HCT116 (cell line): Measurements from ENCODE around the gene KLK12. TPM values are rescaled to one million over a fixed set of nuclear protein-coding genes. Genes with fewer than 3 reads are reported as not detected.

Experiments used
- ATAC-seq: fragments of 200-7000 bp; cut with Tn5 transposase; 2 replicates; pipeline ENCODE4 v1.9.1; 2020; ENCODE audit warnings: mild to moderate bottlenecking, moderate library complexity
- BruUV-seq: library from RNA; stranded (reverse); fragments of 400-500 nt; replicated peaks from 2 replicates; lab custom pipeline; 2021; lab: Mats Ljungman, UMichigan
- CTCF ChIA-PET: fragments of 300-600 bp; sonication (Branson Sonifier 250); formaldehyde crosslinking; loops from one replicate; lab custom pipeline; 2021; ENCODE audit warnings: antibody characterized with exemption; lab: Charles Lee
- POLR2A ChIA-PET: fragments of 300-600, 350-600 bp; sonication (Branson Sonifier 250); formaldehyde crosslinking; loops from one replicate; lab custom pipeline; 2021; ENCODE audit warnings: antibody characterized with exemption; lab: Charles Lee
- RAD21 ChIA-PET, 2 experiments: fragments of 300-600 bp; sonication (Branson Sonifier 250); formaldehyde crosslinking; loops; one replicate each; lab custom pipeline; 2023; ENCODE audit warnings: low total read pairs in 2 of 2; ENCODE audit not compliant: uncharacterized antibody in 2 of 2, unreplicated experiment in 2 of 2, low non-redundant PET in 1 of 2; lab: Charles Lee
- DNase-seq: peaks from one replicate; pipeline ENCODE4 v3.0.0-alpha.2; 2010; ENCODE audit warnings: low read depth, low spot score
- H2AFZ ChIP-seq: fragments of 200-600 bp; shearing (Covaris generic), sonication (generic); 2 replicates; pipeline ENCODE4 v1.6.1; 2017; ENCODE audit warnings: low read depth, mixed run types, mixed read lengths, antibody characterized with exemption, low read length; ENCODE audit not compliant: poor library complexity, severe bottlenecking
- H3K27ac ChIP-seq: 2 replicates; pipeline ENCODE4 v1.5.1; 2012; ENCODE audit warnings: low read depth, low read length
- H3K27me3 ChIP-seq: fragments of 200-600 bp; sonication (generic); 2 replicates; pipeline ENCODE4 v1.6.1; 2016; ENCODE audit warnings: mixed run types, low read length, mixed read lengths; ENCODE audit not compliant: insufficient read depth
- H3K36me3 ChIP-seq, 2 experiments: fragments of 200-500 bp in 1 of 2; fragments of 200-600 bp in 1 of 2; sonication (Bioruptor generic) in 1 of 2; sonication (generic) in 1 of 2; 2 replicates each; pipeline versions ENCODE4 v1.5.1 to v1.6.1; 2014 to 2016; ENCODE audit warnings: low read length in 2 of 2, inconsistent platforms in 1 of 2, mixed read lengths in 1 of 2, mixed run types in 1 of 2; ENCODE audit not compliant: insufficient read depth in 2 of 2, control insufficient read depth in 1 of 2
- H3K4me1 ChIP-seq, 2 experiments: fragments of 200-600 bp in 1 of 2; sonication (generic) in 1 of 2; 2 replicates each; pipeline versions ENCODE4 v1.5.1 to v1.6.1; 2012 to 2017; ENCODE audit warnings: low read length in 2 of 2, inconsistent platforms in 1 of 2, mild to moderate bottlenecking in 1 of 2, mixed read lengths in 1 of 2, mixed run types in 1 of 2, moderate library complexity in 1 of 2; ENCODE audit not compliant: insufficient read depth in 2 of 2, control insufficient read depth in 1 of 2
- H3K4me2 ChIP-seq: fragments of 200-600 bp; sonication (generic); 2 replicates; pipeline ENCODE4 v1.6.1; 2017; ENCODE audit warnings: mixed run types, low read length, mixed read lengths
- H3K4me3 ChIP-seq, 2 experiments: fragments of 200-600 bp in 1 of 2; sonication (generic) in 1 of 2; replicated peaks in 1 of 2; 2 replicates each; pipeline ENCODE4 v1.5.1; 2011 to 2016; ENCODE audit warnings: low read length in 2 of 2, control low read depth in 1 of 2, low read depth in 1 of 2, mild to moderate bottlenecking in 1 of 2, mixed read lengths in 1 of 2, mixed run types in 1 of 2
- H3K79me2 ChIP-seq: fragments of 200-600 bp; sonication (generic); 2 replicates; pipeline ENCODE4 v1.6.1; 2017; ENCODE audit warnings: mild to moderate bottlenecking, mixed run types, low read length, moderate library complexity, mixed read lengths; ENCODE audit not compliant: insufficient read depth
- H3K9ac ChIP-seq: fragments of 200-600 bp; sonication (generic); 2 replicates; pipeline ENCODE4 v1.6.1; 2016; ENCODE audit warnings: low read length, mixed read lengths
- H3K9me2 ChIP-seq: fragments of 200-600 bp; sonication (generic), shearing (Covaris generic); 2 replicates; pipeline ENCODE4 v1.6.1; 2017; ENCODE audit warnings: mixed run types, mild to moderate bottlenecking, moderate library complexity; ENCODE audit not compliant: insufficient read depth
- H3K9me3 ChIP-seq, 2 experiments: fragments of 200-500 bp in 1 of 2; fragments of 200-600 bp in 1 of 2; sonication (Bioruptor generic) in 1 of 2; sonication (generic) in 1 of 2; 2 replicates each; pipeline ENCODE4 v1.6.1; 2014 to 2017; ENCODE audit warnings: low read length in 2 of 2, mixed read lengths in 2 of 2, inconsistent platforms in 1 of 2, low read depth in 1 of 2, mild to moderate bottlenecking in 1 of 2, mixed run types in 1 of 2, moderate library complexity in 1 of 2; ENCODE audit not compliant: control insufficient read depth in 1 of 2, insufficient read depth in 1 of 2
- H4K20me1 ChIP-seq: fragments of 200-600 bp; sonication (generic), shearing (Covaris generic); 2 replicates; pipeline ENCODE4 v1.6.1; 2017; ENCODE audit warnings: mixed run types, mild to moderate bottlenecking, moderate library complexity; ENCODE audit not compliant: insufficient read depth
- TCF7L2 ChIP-seq: IDR thresholded peaks from 2 replicates; pipeline ENCODE4 v1.7.0; 2011; ENCODE audit warnings: borderline replicate concordance, inconsistent platforms; ENCODE audit not compliant: insufficient read depth, insufficient read length; ENCODE audit errors: extremely low read depth
- intact Hi-C: fragments of 100-400 bp; cut with micrococcal nuclease; formaldehyde crosslinking; loops from 2 replicates; pipeline ENCODE4 v1.10.0; 2022
- total RNA-seq: library from RNA; stranded (reverse); gene quantifications from one replicate; pipeline ENCODE4 v1.2.1, GENCODE V29; 2021; ENCODE audit not compliant: unreplicated experiment
- TF ChIP-seq, protein P1 (sequence below): IDR thresholded peaks from 2 replicates; pipeline ENCODE4 v1.6.1; 2012

Gene KLK12
- total RNA-seq, 1 experiment from 2014 or later: not detected

DNA sequence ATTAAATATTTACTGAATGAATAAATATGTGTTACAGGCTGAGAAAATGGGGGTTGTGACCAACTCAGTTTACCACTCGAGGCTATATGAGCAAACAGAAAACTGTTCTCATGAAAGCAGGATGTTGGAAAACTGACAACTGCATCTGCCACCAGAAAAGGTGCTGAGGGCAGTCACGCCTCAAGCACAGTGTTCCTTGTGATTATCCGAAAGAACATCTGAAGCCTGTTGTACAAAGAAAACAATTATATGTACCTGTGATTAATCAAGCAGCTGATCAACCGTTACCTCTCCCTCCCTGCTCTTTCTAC lies 36.2 kb upstream of the KLK12 start:
- CTCF ChIA-PET: no interaction called here
- no peaks in the 10 kb centered on the region for H3K36me3 ChIP-seq
- ATAC-seq (no peak), DNase-seq (no peak)
- no peak for TF ChIP-seq TCF7L2
- peaks cover 0 to under 1% of the 10 kb centered on the region in 2 experiments; a peak in 1 of 4 replicates for H3K4me1 ChIP-seq
- no TSS peak for BruUV-seq
- RAD21 ChIA-PET: no interaction called here
- H3K4me3 ChIP-seq: no peak overlapping the region
- H3K9ac ChIP-seq: no peak overlapping the region
- H4K20me1 ChIP-seq: no peaks in the 10 kb centered on the region
- POLR2A ChIA-PET: no interaction called here
- intact Hi-C loops: no loop called here
- no peaks in the 10 kb centered on the region for H3K9me3 ChIP-seq
- H3K27ac ChIP-seq: no peak overlapping the region
- no peaks in the 10 kb centered on the region for H3K9me2 ChIP-seq
- H3K79me2 ChIP-seq: no peaks in the 10 kb centered on the region
- H3K27me3 ChIP-seq: no peaks in the 10 kb centered on the region
- no peak overlapping the region for H2AFZ ChIP-seq
- no peak overlapping the region for H3K4me2 ChIP-seq

DNA sequence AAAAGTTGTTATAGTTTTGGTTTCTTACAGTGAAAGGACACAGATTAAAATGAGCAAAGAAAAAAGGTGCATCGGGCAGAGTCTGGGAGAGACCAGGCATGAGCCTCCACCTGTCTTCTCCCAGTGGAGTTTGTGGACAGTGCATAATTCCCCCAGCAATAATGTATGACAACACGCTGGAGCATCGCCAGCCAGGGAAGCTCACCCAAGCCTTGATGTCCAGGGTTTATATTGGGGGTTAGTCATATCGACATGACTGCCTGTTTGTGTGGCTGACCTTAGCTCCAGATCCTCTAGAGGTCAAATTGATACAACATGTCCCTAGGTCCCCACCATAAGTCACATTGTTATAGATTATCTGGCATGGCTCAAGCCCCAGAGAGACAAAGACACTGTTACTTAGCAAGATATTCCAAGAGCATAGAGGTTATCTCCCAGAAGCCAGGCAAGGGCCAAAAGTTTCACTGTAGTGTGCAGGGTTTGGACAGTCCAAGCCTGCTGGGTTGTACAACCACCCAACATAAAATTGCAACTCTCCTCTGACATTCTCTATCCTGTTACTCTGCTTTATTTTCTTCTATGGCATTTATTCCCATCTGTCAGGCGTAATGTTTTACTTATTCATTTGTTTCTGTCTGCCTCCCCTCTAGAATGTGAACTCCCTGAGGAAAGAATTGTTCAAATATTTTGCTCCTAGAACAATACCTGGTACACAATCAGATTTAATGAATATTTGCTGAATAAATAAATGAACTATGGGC lies 35.7 kb upstream of the KLK12 start:
- Histone ChIP-seq H3K4me1 (peaks cover 0 to 6% of the 10 kb centered on the region in 2 experiments; a peak in 2 of 4 replicates), H3K27ac (no peak overlapping the region), H3K27me3 (no peaks in the 10 kb centered on the region), H3K9me3 (no peaks in the 10 kb centered on the region), H2AFZ (no peak overlapping the region), H3K9me2 (no peaks in the 10 kb centered on the region), H3K9ac (no peak overlapping the region), H4K20me1 (no peaks in the 10 kb centered on the region), H3K4me3 (no peak overlapping the region), H3K79me2 (no peaks in the 10 kb centered on the region), H3K36me3 (no peaks in the 10 kb centered on the region), H3K4me2 (no peak overlapping the region)
- no peak for ATAC-seq
- BruUV-seq: no TSS peak
- CTCF ChIA-PET: no interaction called here
- DNase-seq: no peak
- POLR2A ChIA-PET: no interaction called here
- intact Hi-C loops: no loop called here
- RAD21 ChIA-PET: no interaction called here
- TF ChIP-seq, protein P1, sequence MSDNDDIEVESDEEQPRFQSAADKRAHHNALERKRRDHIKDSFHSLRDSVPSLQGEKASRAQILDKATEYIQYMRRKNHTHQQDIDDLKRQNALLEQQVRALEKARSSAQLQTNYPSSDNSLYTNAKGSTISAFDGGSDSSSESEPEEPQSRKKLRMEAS: no peak
